H1 (cell line): ENCODE results near the gene MRPS6. TPM values are rescaled to one million over a fixed set of nuclear protein-coding genes. Genes with fewer than 3 reads are reported as not detected.

Source experiments
- CTCF ChIA-PET: fragments of 300-600 bp; sonication (Branson Sonifier 250); formaldehyde crosslinking; loops from one replicate; lab custom pipeline; 2021; ENCODE audit not compliant: partially characterized antibody; lab: Charles Lee
- POLR2A ChIA-PET: fragments of 300-600 bp; sonication (Branson Sonifier 250); formaldehyde crosslinking; loops from one replicate; lab custom pipeline; 2021; ENCODE audit warnings: inconsistent platforms; ENCODE audit not compliant: partially characterized antibody; lab: Charles Lee
- DNase-seq, 2 experiments: peaks; one replicate each; pipeline versions ENCODE4 v3.0.0 to v3.0.0-alpha.2; 2010 to 2022; ENCODE audit warnings: low spot score in 2 of 2, low read depth in 1 of 2, mixed read lengths in 1 of 2
- FAIRE-seq: peaks from 2 replicates; lab custom pipeline; 2011; peaks lifted over from hg19 to GRCh38; lab: Jason Lieb, UNC
- H2AFZ ChIP-seq: 2 replicates; pipeline ENCODE4 v1.8.1; 2012; ENCODE audit warnings: low read length, inconsistent platforms
- H2AK5ac ChIP-seq: 2 replicates; pipeline ENCODE4 v1.6.1; 2013; ENCODE audit warnings: low read depth, low read length
- H2BK120ac ChIP-seq: replicated peaks from 2 replicates; pipeline ENCODE3; 2013; ENCODE audit warnings: low read depth, low read length, inconsistent platforms
- H2BK12ac ChIP-seq: 2 replicates; pipeline ENCODE4 v1.6.1; 2013; ENCODE audit warnings: low read depth, low read length
- H2BK15ac ChIP-seq: 2 replicates; pipeline ENCODE4 v1.6.1; 2013; ENCODE audit warnings: low read length
- H2BK20ac ChIP-seq: 2 replicates; pipeline ENCODE4 v1.6.1; 2013; ENCODE audit warnings: low read length
- H2BK5ac ChIP-seq: 2 replicates; pipeline ENCODE4 v1.6.1; 2013; ENCODE audit warnings: low read depth, low read length
- H3K14ac ChIP-seq: 2 replicates; pipeline ENCODE4 v1.6.1; 2013; ENCODE audit warnings: inconsistent platforms; ENCODE audit not compliant: insufficient read length
- H3K18ac ChIP-seq: 2 replicates; pipeline ENCODE4 v1.6.1; 2013; ENCODE audit warnings: low read length; ENCODE audit errors: extremely low read depth
- H3K23ac ChIP-seq: 2 replicates; pipeline ENCODE4 v1.6.1; 2013; ENCODE audit warnings: inconsistent platforms; ENCODE audit not compliant: insufficient read length
- H3K23me2 ChIP-seq: 2 replicates; pipeline ENCODE4 v1.6.1; 2013; ENCODE audit warnings: low read depth, low read length
- H3K27ac ChIP-seq: 2 replicates; pipeline ENCODE4 v1.6.1; 2011; ENCODE audit warnings: low read depth, low read length, inconsistent platforms
- H3K27me3 ChIP-seq, 4 experiments: replicated peaks in 1 of 4; 1 replicate in 1 of 4; 2 replicates in 3 of 4; pipeline versions ENCODE4 v1.6.1 to v1.8.1; 2011 to 2013; ENCODE audit warnings: low read length in 3 of 4, mild to moderate bottlenecking in 3 of 4, inconsistent platforms in 2 of 4, mixed read lengths in 2 of 4, moderate library complexity in 1 of 4; ENCODE audit not compliant: control insufficient read depth in 3 of 4, insufficient read depth in 3 of 4; ENCODE audit errors: extremely low read depth in 1 of 4
- H3K36me3 ChIP-seq, 4 experiments: 2 replicates each; pipeline versions ENCODE4 v1.6.1 to v1.8.1; 2011 to 2013; ENCODE audit warnings: mild to moderate bottlenecking in 4 of 4, low read length in 3 of 4, moderate library complexity in 2 of 4, control low read depth in 1 of 4, inconsistent platforms in 1 of 4; ENCODE audit not compliant: insufficient read depth in 4 of 4, control insufficient read depth in 2 of 4
- H3K4ac ChIP-seq: replicated peaks from 2 replicates; pipeline ENCODE3; 2013; ENCODE audit warnings: low read length, low read depth, mixed read lengths, inconsistent platforms; ENCODE audit not compliant: insufficient read length
- H3K4me1 ChIP-seq, 4 experiments: replicated peaks in 1 of 4; 1 replicate in 1 of 4; 2 replicates in 3 of 4; pipeline versions ENCODE4 v1.6.1 to v1.8.1; 2011 to 2013; ENCODE audit warnings: low read length in 3 of 4, inconsistent platforms in 2 of 4, mixed read lengths in 1 of 4; ENCODE audit not compliant: insufficient read depth in 4 of 4, control insufficient read depth in 3 of 4
- H3K4me2 ChIP-seq, 2 experiments: 2 replicates each; pipeline versions ENCODE4 v1.6.1 to v1.8.1; 2011 to 2013; ENCODE audit warnings: low read depth in 2 of 2, low read length in 2 of 2, control low read depth in 1 of 2, inconsistent platforms in 1 of 2, mild to moderate bottlenecking in 1 of 2; ENCODE audit not compliant: insufficient read depth in 1 of 2
- H3K4me3 ChIP-seq, 4 experiments: fragments of 200-600, 300-600 bp in 1 of 4; sonication (generic), shearing (Covaris generic), sonication (Bioruptor Twin) in 1 of 4; 2 replicates each; pipeline versions ENCODE4 v1.5.1 to v1.8.1; 2011 to 2016; ENCODE audit warnings: low read length in 4 of 4, low read depth in 3 of 4, control low read depth in 2 of 4, inconsistent platforms in 2 of 4, mild to moderate bottlenecking in 2 of 4, mixed read lengths in 1 of 4, moderate library complexity in 1 of 4; ENCODE audit not compliant: insufficient read depth in 2 of 4; ENCODE audit errors: extremely low read depth in 1 of 4
- H3K56ac ChIP-seq: replicated peaks from 2 replicates; pipeline ENCODE3; 2013; ENCODE audit warnings: low read depth, mild to moderate bottlenecking, mixed read lengths, low read length, inconsistent platforms; ENCODE audit not compliant: insufficient read length
- H3K79me1 ChIP-seq: 2 replicates; pipeline ENCODE4 v1.6.1; 2013; ENCODE audit warnings: low read depth, low read length, control low read depth
- H3K79me2 ChIP-seq, 2 experiments: 2 replicates each; pipeline versions ENCODE4 v1.6.1 to v1.8.1; 2012 to 2013; ENCODE audit warnings: low read length in 2 of 2, mild to moderate bottlenecking in 2 of 2, inconsistent platforms in 1 of 2; ENCODE audit not compliant: insufficient read depth in 2 of 2, control insufficient read depth in 1 of 2
- H3K9ac ChIP-seq, 4 experiments: replicated peaks in 1 of 4; 1 replicate in 1 of 4; 2 replicates in 3 of 4; pipeline versions ENCODE4 v1.6.1 to v1.8.1; 2011 to 2013; ENCODE audit warnings: low read depth in 3 of 4, low read length in 3 of 4, control low read depth in 2 of 4, mild to moderate bottlenecking in 2 of 4, moderate library complexity in 2 of 4, inconsistent platforms in 1 of 4; ENCODE audit errors: extremely low read depth in 1 of 4
- H3K9me3 ChIP-seq, 2 experiments: 2 replicates each; pipeline versions ENCODE4 v1.6.1 to v1.8.1; 2012 to 2013; ENCODE audit warnings: mild to moderate bottlenecking in 2 of 2, moderate library complexity in 2 of 2, control low read depth in 1 of 2, inconsistent platforms in 1 of 2, low read depth in 1 of 2, low read length in 1 of 2, mixed read lengths in 1 of 2; ENCODE audit not compliant: insufficient read depth in 2 of 2
- H4K20me1 ChIP-seq, 2 experiments: replicated peaks in 1 of 2; 2 replicates each; pipeline versions ENCODE3 to v1.8.1; 2011 to 2013; ENCODE audit warnings: inconsistent platforms in 2 of 2, low read length in 2 of 2, mild to moderate bottlenecking in 1 of 2; ENCODE audit not compliant: insufficient read depth in 2 of 2, control insufficient read depth in 1 of 2
- H4K5ac ChIP-seq: 2 replicates; pipeline ENCODE4 v1.6.1; 2013; ENCODE audit warnings: low read length, low read depth, mixed read lengths, inconsistent platforms; ENCODE audit not compliant: insufficient read length
- H4K8ac ChIP-seq: 2 replicates; pipeline ENCODE4 v1.8.0; 2013; ENCODE audit warnings: mild to moderate bottlenecking, moderate library complexity, low read length, inconsistent platforms; ENCODE audit not compliant: insufficient read depth; ENCODE audit errors: extremely low read depth
- H4K91ac ChIP-seq: replicated peaks from 2 replicates; pipeline ENCODE3; 2013; ENCODE audit warnings: low read length, mixed read lengths, inconsistent platforms; ENCODE audit not compliant: insufficient read length
- BACH1 ChIP-seq: IDR thresholded peaks from 2 replicates; pipeline ENCODE4 v1.6.1; 2012; ENCODE audit warnings: low read length, improper control_type of control experiment
- CHD2 ChIP-seq: IDR thresholded peaks from 2 replicates; pipeline ENCODE4 v1.6.1; 2012; ENCODE audit warnings: low read length, improper control_type of control experiment
- CTCF ChIP-seq, 3 experiments: IDR thresholded peaks; 1 replicate in 2 of 3; 2 replicates in 1 of 3; pipeline versions ENCODE4 v1.5.1 to v1.6.1; 2011; ENCODE audit warnings: low read length in 3 of 3, mild to moderate bottlenecking in 3 of 3, inconsistent platforms in 2 of 3, low read depth in 1 of 3, moderate library complexity in 1 of 3; ENCODE audit not compliant: insufficient read depth in 1 of 3; ENCODE audit errors: control extremely low read depth in 1 of 3
- EGR1 ChIP-seq: IDR thresholded peaks from 2 replicates; pipeline ENCODE4 v1.6.1; 2011; ENCODE audit warnings: low read depth, low read length, borderline replicate concordance
- EZH2 ChIP-seq: fragments of 200-600 bp; sonication (generic); IDR thresholded peaks from 2 replicates; pipeline ENCODE4 v1.7.1; 2012; ENCODE audit warnings: low read depth, mild to moderate bottlenecking, moderate library complexity, low read length, inconsistent platforms; ENCODE audit not compliant: severe bottlenecking
- GABPA ChIP-seq: IDR thresholded peaks from 2 replicates; pipeline ENCODE4 v1.6.1; 2011; ENCODE audit warnings: mild to moderate bottlenecking, low read length, moderate library complexity, borderline replicate concordance; ENCODE audit not compliant: insufficient read depth
- PHF8 ChIP-seq: fragments of 200-600 bp; sonication (generic); conservative IDR thresholded peaks from 2 replicates; pipeline ENCODE4 v1.7.1; 2012; ENCODE audit warnings: low read depth, mild to moderate bottlenecking, inconsistent platforms, low read length, moderate library complexity
- TAF7 ChIP-seq: optimal IDR thresholded peaks from 2 replicates; pipeline ENCODE3; 2011; ENCODE audit warnings: low read depth, mild to moderate bottlenecking, inconsistent platforms, low read length, moderate library complexity, borderline replicate concordance
- TBP ChIP-seq: IDR thresholded peaks from 2 replicates; pipeline ENCODE4 v1.6.1; 2011; ENCODE audit warnings: low read depth, low read length, improper control_type of control experiment
- USF2 ChIP-seq: IDR thresholded peaks from 2 replicates; pipeline ENCODE4 v1.6.1; 2011; ENCODE audit warnings: low read length, improper control_type of control experiment
- WGBS, 2 experiments: shearing (Covaris generic) in 1 of 2; methylation state at CpG; one replicate each; pipeline versions ENCODE4 v1.1.6 to v1.1.7; 2013 to 2015; ENCODE audit warnings: low lambda C conversion rate in 2 of 2, mixed read lengths in 2 of 2, inconsistent platforms in 1 of 2, low coverage in 1 of 2, missing lambda C conversion rate in 1 of 2; ENCODE audit not compliant: insufficient replicate concordance in 2 of 2, insufficient coverage in 1 of 2, insufficient read length in 1 of 2; ENCODE audit errors: extremely low coverage in 1 of 2, missing lambda C conversion rate in 1 of 2; 5-methylcytosine and 5-hydroxymethylcytosine counted together
- polyA plus RNA-seq, 7 experiments: library from polyadenylated mRNA; depleted of rRNA in 3 of 7; stranded (reverse) in 5 of 7; unstranded in 2 of 7; fragments of >200 nt in 5 of 7; fragments of 200-250 nt in 2 of 7; gene quantifications; 1 replicate in 5 of 7; 2 replicates in 1 of 7; 4 replicates in 1 of 7; pipeline versions ENCODE4 v1.2.1 to v1.2.3, GENCODE V29; 2011 to 2013; ENCODE audit warnings: missing spikeins in 2 of 7, mixed read lengths in 2 of 7
- total RNA-seq: library from RNA; stranded (reverse); fragmentation: NEBNext Ultra II Directional; extraction: Animal tissue kit (Norgen Biotek cat#: 25700); gene quantifications from 2 replicates; pipeline ENCODE4 v1.2.1, GENCODE V29; 2021

The MRPS6 gene
- total and polyA plus RNA-seq, 2 of the 8 experiments (the other 6 are each of a cell fraction or from before 2014, with no cell fraction given), result 62.7 to 156 TPM

GRCh38 chr21:34076835-34077234 is 3.5 kb downstream of the MRPS6 start:
- H2BK20ac ChIP-seq, result no peak overlapping the region
- H3K36me3 ChIP-seq, result peaks cover 0 to 4% (median 0%) of the 10 kb centered on the region in 4 experiments; a peak in 2 of 8 replicates
- no peaks in the 10 kb centered on the region; the same call in 1 of the 2 replicates for H3K79me1 ChIP-seq
- H3K23me2 ChIP-seq, result peaks cover 12% of the 10 kb centered on the region; the same call in 1 of the 2 replicates
- H3K4me1 ChIP-seq, result peaks cover 0 to 11% (median 3%) of the 10 kb centered on the region in 4 experiments; a peak in 6 of 7 replicates
- no peak overlapping the region for H2BK5ac ChIP-seq
- no peak overlapping the region for H3K18ac ChIP-seq
- H3K4me3 ChIP-seq, result no peak overlapping the region
- no peak overlapping the region for H2BK15ac ChIP-seq
- no peak overlapping the region for H3K14ac ChIP-seq
- H4K5ac ChIP-seq, result no peak overlapping the region
- ChIA-PET POLR2A (interaction anchor here (1.1 kb wide), 1 partner anchor 9 kb away, joined by 3 read pairs; no protein-coding TSS in a partner anchor), CTCF (interaction anchor here (1.4 to 3.3 kb wide), 4 partner anchors 15 to 153 kb away, joined by 4 to 28 read pairs (median 6); no protein-coding TSS in a partner anchor)
- no peak overlapping the region for H4K91ac ChIP-seq
- H3K9ac ChIP-seq, result no peak overlapping the region
- no peaks in the 10 kb centered on the region; a peak in 2 of 7 replicates for H3K27me3 ChIP-seq
- no peak overlapping the region for H3K56ac ChIP-seq
- FAIRE-seq (no peak), DNase-seq (no peak)
- no peak overlapping the region for H4K8ac ChIP-seq
- no peak overlapping the region for H2BK120ac ChIP-seq
- H3K23ac ChIP-seq, result no peak overlapping the region
- H3K9me3 ChIP-seq, result no peaks in the 10 kb centered on the region
- H2AK5ac ChIP-seq, result no peak overlapping the region
- H3K27ac ChIP-seq, result no peak overlapping the region
- WGBS, 2 experiments, result 67% methylated on average over 1 of the region's 1 CpG; no CpG with 5 or more reads in 1 of the 2 experiments
- H4K20me1 ChIP-seq, result peaks cover 14 to 25% of the 10 kb centered on the region in 2 experiments
- no peak overlapping the region for H3K4me2 ChIP-seq
- no peak overlapping the region for H2AFZ ChIP-seq
- H2BK12ac ChIP-seq, result no peak overlapping the region
- no peak overlapping the region for H3K4ac ChIP-seq
- peaks cover 0 to 77% of the 10 kb centered on the region in 2 experiments; a peak in 3 of 4 replicates for H3K79me2 ChIP-seq
- TF ChIP-seq GABPA (no peak), TBP (no peak), BACH1 (no peak), TAF7 (no peak), CHD2 (no peak), EGR1 (no peak), USF2 (no peak), CTCF (IDR thresholded peaks at IDR 0.05; ENCODE audit: control extremely low read depth in 1 of 3, insufficient read depth in 1 of 3, low read depth in 1 of 3, low read length in 3 of 3) (no peak), PHF8 (no peak), EZH2 (no peak)
